ENCODE measurements around the gene PCYT2. TPM values are rescaled to one million over a fixed set of nuclear protein-coding genes. Genes with fewer than 3 reads are reported as not detected.

The PCYT2 gene
- total RNA-seq, 2 donors from 2014 or later, result 66.8 to 70.9 TPM

GRCh38 chr17:81898029-81898866 is 13.0 kb downstream of the PCYT2 start:
- no peak overlapping the region for H3K9ac ChIP-seq (ENCODE audit: extremely low read depth, low read length, poor library complexity, severe bottlenecking)
- H3K27me3 ChIP-seq (ENCODE audit: control insufficient read depth, insufficient read depth, low read length, poor library complexity, severe bottlenecking), result peaks cover 10% of the 10 kb centered on the region
- Mint-ChIP-seq H3K27ac (no peak overlapping the region), H3K9me3 (no peaks in the 10 kb centered on the region), H3K36me3 (ENCODE audit: low read depth) (peaks cover 35% of the 10 kb centered on the region), H3K27me3 (ENCODE audit: insufficient read depth) (peaks cover 11% of the 10 kb centered on the region), H3K4me3 (no peak overlapping the region), H3K4me1 (no peaks in the 10 kb centered on the region)
- peaks cover 37% of the 10 kb centered on the region for H3K36me3 ChIP-seq (ENCODE audit: control insufficient read depth, insufficient read depth, low read length)
- no peaks in the 10 kb centered on the region for H3K4me1 ChIP-seq (ENCODE audit: control insufficient read depth, insufficient read depth, low read length)
- no peak overlapping the region for H3K27ac ChIP-seq (ENCODE audit: low read depth, low read length)
- 92 to 94% methylated on average over 17 to 19 of the region's 19 CpGs for WGBS, 2 experiments (ENCODE audit: insufficient coverage in 1 of 2, insufficient read length in 1 of 2)
- no peak overlapping the region for H3K4me3 ChIP-seq (ENCODE audit: low read length)
- H3K9me3 ChIP-seq (ENCODE audit: control insufficient read depth, low read length), result no peaks in the 10 kb centered on the region
- TF ChIP-seq CTCF (conservative IDR thresholded peaks at IDR 0.05), result no peak
- no peak for DNase-seq

- H3K4me1 Mint-ChIP-seq, result peaks cover under 1% of the 10 kb centered on the region
- no peak overlapping the region for H3K4me3 Mint-ChIP-seq
These were observed 15.8 kb downstream of the PCYT2 start for GRCh38 chr17:81895400-81895799.

GRCh38 chr17:81891303-81891552 is 20.0 kb downstream of the PCYT2 start:
- peak overlapping the region; percentile 38 for H3K27ac ChIP-seq (ENCODE audit: low read depth, low read length)
- H3K27me3 ChIP-seq (ENCODE audit: control insufficient read depth, insufficient read depth, low read length, poor library complexity, severe bottlenecking), result no peaks in the 10 kb centered on the region
- peaks cover 5% of the 10 kb centered on the region for H3K4me1 Mint-ChIP-seq
- no peaks in the 10 kb centered on the region for H3K9me3 ChIP-seq (ENCODE audit: control insufficient read depth, low read length)
- DNase-seq, result no peak
- peaks cover 7% of the 10 kb centered on the region for H3K4me1 ChIP-seq (ENCODE audit: control insufficient read depth, insufficient read depth, low read length)
- no peaks in the 10 kb centered on the region for H3K9me3 Mint-ChIP-seq
- peak overlapping the region; percentile 83 for H3K4me3 Mint-ChIP-seq
- peak overlapping the region; percentile 96 for H3K9ac ChIP-seq (ENCODE audit: extremely low read depth, low read length, poor library complexity, severe bottlenecking)
- H3K27ac Mint-ChIP-seq, result peak overlapping the region; percentile 98
- 0% methylated on average over 28 to 40 of the region's 40 CpGs for WGBS, 2 experiments (ENCODE audit: insufficient coverage in 1 of 2, insufficient read length in 1 of 2)
- no peak for TF ChIP-seq CTCF (conservative IDR thresholded peaks at IDR 0.05)
- peaks cover 55% of the 10 kb centered on the region for H3K36me3 Mint-ChIP-seq (ENCODE audit: low read depth)
- H3K4me3 ChIP-seq (ENCODE audit: low read length), result peak overlapping the region; percentile 97
- peaks cover 58% of the 10 kb centered on the region for H3K36me3 ChIP-seq (ENCODE audit: control insufficient read depth, insufficient read depth, low read length)
- H3K27me3 Mint-ChIP-seq (ENCODE audit: insufficient read depth), result no peaks in the 10 kb centered on the region

More at GRCh38 chr17:81895400-81895799, 15.8 kb downstream of the PCYT2 start:
- Mint-ChIP-seq H3K36me3 (ENCODE audit: low read depth) (peaks cover 38% of the 10 kb centered on the region), H3K9me3 (no peaks in the 10 kb centered on the region), H3K27me3 (ENCODE audit: insufficient read depth) (no peaks in the 10 kb centered on the region), H3K27ac (no peak overlapping the region)
- TF ChIP-seq CTCF (conservative IDR thresholded peaks at IDR 0.05), result no peak
- Histone ChIP-seq H3K27ac (ENCODE audit: low read depth, low read length) (no peak overlapping the region), H3K9me3 (ENCODE audit: control insufficient read depth, low read length) (no peaks in the 10 kb centered on the region), H3K4me1 (ENCODE audit: control insufficient read depth, insufficient read depth, low read length) (no peaks in the 10 kb centered on the region), H3K36me3 (ENCODE audit: control insufficient read depth, insufficient read depth, low read length) (peaks cover 41% of the 10 kb centered on the region), H3K27me3 (ENCODE audit: control insufficient read depth, insufficient read depth, low read length, poor library complexity, severe bottlenecking) (no peaks in the 10 kb centered on the region), H3K9ac (ENCODE audit: extremely low read depth, low read length, poor library complexity, severe bottlenecking) (no peak overlapping the region), H3K4me3 (ENCODE audit: low read length) (no peak overlapping the region)
- WGBS, 2 experiments (ENCODE audit: insufficient coverage in 1 of 2, insufficient read length in 1 of 2), result 94 to 99% methylated on average over 8 to 11 of the region's 11 CpGs
- DNase-seq, result no peak
